Activated CD4-positive, alpha-beta T cell treated with anti-CD3 and anti-CD28 coated beads, Interleukin-10, Interleukin-2, amounts not matched to agents 100 ng/mL and 50 ng/mL, durations not matched to agents 16 hours and 8 hours (primary cell): ENCODE data around the gene UBE2L5.

Experiments used
- DNase-seq: peaks from one replicate; pipeline ENCODE4 v3.0.0-alpha.2; 2020

The UBE2L5 gene

DNA sequence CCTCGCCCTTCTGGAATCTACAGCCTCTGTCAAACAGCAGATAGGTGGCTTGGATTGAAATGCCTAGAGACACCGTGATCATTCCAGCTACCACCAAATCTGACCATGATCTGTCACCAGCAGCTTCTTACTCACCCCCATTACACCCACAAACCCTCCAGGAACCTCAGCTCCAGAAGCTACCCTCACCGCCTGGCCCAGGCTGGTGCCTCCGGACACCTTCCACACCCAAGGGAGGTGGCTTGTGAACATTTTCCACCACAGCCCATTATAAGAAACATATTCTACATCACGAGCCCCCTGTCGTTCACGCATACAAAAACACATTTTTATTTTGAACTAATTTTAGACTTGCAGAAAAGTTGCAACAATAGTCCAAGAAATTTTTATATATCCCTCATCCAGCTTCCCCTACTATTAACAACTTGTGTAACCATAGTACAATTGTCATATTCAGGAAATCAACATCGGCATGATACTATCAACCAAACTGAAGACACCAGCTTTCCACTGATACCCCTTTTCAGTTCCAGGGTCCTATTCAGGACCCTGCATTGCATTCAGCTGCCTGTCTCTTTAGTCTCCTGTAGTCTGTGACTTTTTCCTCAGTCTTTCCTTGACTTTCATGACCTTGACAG is 15.4 kb upstream of the UBE2L5 start:
- DNase-seq: no peak

GRCh38 chr13:30408319-30409101 is 13.8 kb upstream of the UBE2L5 start:
- DNase-seq: peak; percentile 95

DNA sequence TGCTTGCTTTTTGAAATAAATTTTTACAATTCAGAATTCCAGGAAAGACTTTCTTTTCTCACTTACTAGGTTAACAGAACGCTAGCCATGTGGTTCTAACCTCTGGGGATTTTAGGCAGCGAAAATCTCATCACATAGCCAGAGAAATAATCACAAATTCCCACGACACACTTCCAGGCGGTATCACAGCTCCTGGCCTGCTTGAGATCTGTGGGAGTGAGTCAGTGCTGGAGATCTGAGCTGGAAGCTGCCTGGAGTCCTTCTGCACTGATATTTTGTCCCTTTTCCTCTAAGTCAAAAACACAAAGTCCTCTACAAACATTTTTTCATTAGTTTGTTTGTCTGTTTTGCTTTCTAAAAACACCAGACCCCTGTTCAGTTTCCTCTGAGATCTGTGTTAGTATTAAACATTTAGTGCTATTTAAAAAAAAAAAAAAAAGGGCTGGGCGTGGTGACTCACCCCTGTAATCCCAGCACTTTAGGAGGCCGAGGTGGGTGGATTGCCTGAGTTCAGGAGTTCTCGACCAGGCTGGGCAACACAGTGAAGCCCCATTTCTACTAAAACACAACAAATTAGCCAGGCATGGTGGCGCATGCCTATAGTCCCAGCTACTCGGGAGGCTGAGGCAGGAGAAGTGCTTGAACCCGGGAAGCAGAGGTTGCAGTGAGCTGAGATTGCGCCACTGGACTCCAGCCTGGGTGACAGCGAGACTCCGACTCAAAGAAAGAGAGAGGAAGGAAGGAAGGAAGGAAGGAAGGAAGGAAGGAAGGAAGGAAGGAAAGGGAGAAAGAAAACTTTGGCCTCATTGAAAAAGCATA is 12.2 kb upstream of the UBE2L5 start:
- no peak for DNase-seq

DNA sequence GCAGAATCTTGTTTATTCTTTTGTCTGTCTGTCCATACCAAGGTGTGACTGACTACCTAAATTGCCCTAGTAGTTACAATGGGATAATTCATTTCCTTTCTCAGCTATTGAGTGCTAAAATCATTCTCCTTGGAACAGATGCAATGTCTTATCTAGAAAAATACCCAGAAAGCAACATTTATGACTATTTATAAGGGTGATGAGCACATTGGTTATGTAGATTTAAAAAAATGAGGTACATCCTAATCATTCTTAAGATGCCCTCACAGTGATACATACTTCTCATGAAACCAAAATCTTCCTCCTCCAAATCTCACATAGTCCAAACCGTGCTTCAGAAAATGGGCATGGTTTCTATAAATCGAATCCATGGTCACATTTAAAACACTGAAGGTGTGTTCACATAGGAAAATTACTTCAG is 11.6 kb upstream of the UBE2L5 start:
- DNase-seq: no peak

DNA sequence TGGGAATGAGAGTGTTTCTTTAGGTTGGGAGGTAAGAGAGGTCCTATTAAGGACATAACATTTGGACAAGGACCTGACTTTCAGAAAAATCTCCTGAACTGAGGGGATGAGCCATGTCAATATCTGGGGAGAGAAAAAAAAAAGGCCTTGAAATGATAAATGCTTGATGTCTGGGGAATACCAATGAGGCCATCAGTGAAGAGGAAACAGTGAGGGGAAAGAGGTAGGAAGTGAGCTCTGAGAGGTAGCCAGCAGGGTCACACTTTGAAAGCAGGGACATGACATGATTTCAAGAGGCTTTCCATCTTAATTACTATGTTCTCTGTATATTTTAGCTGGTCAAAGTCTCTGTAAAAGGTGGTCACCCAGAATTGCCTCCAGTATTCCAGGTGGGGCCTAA is 9.9 kb upstream of the UBE2L5 start:
- no peak for DNase-seq

GRCh38 chr13:30413842-30414241 is 8.5 kb upstream of the UBE2L5 start:
- no peak for DNase-seq

DNA sequence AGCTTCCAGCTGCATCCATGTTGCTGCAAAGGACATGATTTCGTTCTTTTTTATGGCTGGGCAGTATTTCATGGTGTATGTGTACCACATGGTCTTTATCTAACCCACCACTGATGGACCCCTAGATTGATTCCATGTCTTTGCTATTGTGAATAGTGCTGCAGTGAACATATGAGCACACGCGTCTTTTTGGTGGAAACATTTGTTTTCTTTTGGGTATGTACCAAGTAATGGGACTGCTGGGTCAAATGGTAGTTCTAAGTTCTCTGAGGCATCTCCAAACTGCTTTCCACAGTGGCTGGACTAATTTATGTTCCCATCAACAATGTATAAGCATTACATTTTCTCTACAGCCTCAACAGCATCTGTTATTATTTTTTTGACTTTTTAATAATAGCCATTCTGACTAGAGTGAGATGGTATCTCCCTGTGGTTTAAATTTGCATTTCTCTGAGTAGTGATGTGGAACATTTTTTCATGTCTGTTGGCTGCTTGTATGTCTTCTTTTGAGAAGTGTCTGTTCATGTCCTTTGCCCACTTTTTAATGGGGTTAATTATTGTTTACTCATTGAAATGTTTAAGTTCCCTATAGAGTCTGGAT is 6.8 kb upstream of the UBE2L5 start:
- no peak for DNase-seq

- no peak for DNase-seq
Observed at GRCh38 chr13:30416471-30416870, 5.8 kb upstream of the UBE2L5 start.

- no peak for DNase-seq
Observed at GRCh38 chr13:30418075-30418716, 4.1 kb upstream of the UBE2L5 start.

GRCh38 chr13:30418717-30419459 is 3.4 kb upstream of the UBE2L5 start:
- DNase-seq: no peak

DNA sequence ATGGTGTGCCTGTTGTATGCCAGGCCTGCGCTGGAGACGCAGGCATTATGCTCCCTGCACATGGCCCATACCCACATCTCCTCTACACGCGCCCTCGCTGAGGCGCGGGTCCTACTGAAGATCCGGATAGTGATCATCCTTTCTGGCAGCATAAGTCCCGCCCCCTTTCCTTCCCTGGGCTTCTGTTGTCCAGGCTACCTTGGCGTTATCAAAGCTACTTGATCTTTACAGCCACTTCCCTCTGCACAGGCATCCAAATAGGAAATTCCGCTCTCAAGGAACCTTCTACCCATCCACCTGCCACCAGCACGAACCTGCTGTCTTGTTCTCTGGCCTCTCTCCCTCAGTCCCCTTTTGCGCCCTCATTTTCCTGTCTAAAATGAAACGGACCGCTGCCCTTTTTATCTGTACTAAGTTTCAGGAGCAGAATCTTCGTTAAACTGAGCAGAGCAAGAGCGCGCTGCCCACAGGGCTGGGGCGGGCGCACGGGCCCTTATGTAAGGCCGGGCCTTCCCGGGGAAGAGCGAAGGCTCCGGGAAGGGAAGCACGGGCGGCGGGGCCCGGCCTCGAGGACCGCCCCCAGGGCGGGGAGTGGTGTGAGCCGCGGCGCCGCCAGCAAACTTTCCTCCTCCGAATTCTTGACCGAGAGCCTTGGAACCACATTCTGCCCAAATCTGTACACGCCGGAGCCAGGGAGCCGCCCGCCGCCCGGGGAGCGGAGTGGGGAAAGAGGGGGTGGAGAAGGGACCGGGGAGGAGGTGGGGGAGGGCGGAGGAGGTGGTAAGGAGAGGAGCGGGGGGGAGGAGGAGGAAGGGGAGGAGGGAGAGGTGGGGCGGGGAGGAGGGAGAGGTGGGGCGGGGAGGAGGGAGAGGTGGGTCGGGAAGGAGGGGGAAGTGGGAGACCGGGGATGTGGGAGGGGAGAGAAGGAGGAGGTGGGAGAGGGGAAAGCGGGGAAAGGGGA is 920 bp upstream of the UBE2L5 start:
- peak; percentile 41 for DNase-seq

- no peak for DNase-seq
Observed at GRCh38 chr13:30423891-30424290, 1.6 kb downstream of the UBE2L5 start.

DNA sequence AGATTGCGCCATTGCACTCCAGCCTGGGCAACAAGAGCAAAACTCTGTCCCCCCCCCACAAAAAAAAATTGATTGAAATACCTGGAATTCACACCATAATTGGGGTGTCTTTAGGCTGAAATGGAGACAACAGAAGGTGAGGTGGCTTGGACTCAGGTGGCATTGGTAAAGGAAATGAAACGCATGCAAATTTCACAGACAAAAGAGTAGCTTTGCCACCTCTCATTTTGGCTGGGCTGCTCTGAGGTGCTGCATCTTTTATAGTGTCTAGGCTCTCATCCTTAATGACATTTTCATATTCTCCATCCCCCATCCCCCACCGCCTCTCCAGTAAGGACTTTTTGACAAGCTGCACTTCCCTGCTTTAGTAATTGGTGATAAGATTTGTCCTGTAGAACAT is 6.9 kb downstream of the UBE2L5 start:
- no peak for DNase-seq

- peak; percentile 77 for DNase-seq
Observed at GRCh38 chr13:30429721-30430694, 7.7 kb downstream of the UBE2L5 start.

- peak; percentile 26 for DNase-seq
Observed at GRCh38 chr13:30431269-30431940, 9.1 kb downstream of the UBE2L5 start.

DNA sequence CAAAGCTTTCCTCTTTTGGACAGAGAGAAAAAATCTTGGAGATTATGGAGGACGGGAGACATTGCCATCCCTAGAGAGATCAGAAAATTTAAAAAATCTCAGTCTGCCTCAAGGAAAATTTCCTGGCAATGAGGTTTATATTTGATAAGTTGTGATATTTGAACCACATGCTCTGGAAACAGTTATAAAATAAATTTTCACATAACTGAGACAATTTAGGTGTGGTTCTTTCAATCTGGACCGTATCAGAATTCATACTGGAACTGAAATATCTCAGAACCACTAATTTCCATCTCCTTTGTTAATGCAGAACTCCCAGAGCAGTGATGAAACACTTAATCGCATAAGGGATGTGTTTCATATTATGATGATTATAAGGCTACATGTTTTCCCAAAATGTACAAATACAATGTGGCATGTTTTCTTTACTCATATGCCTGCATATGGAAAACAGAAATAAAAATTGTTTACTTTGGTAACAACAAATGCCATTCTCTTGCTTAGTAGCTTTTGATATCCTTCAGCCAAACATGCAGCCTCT is 13.7 kb downstream of the UBE2L5 start:
- no peak for DNase-seq

- no peak for DNase-seq
Observed at GRCh38 chr13:30437177-30437576, 14.9 kb downstream of the UBE2L5 start.

GRCh38 chr13:30438286-30438685 is 16.0 kb downstream of the UBE2L5 start:
- DNase-seq: no peak
